ENCODE results near the gene SERPINA9. TPM values are rescaled to one million over a fixed set of nuclear protein-coding genes. Genes with fewer than 3 reads are reported as not detected.

The SERPINA9 gene
- total RNA-seq, 1 experiment from 2014 or later = not detected

GRCh38 chr14:94441531-94442205 is 34.3 kb downstream of the SERPINA9 start:
- H3K4me1 Mint-ChIP-seq (ENCODE audit: low read depth, unreplicated experiment) = no peaks in the 10 kb centered on the region
- H3K4me3 ChIP-seq (ENCODE audit: low read depth, low read length) = no peak overlapping the region
- no peak for DNase-seq
- H3K4me1 ChIP-seq = no peaks in the 10 kb centered on the region
- no peaks in the 10 kb centered on the region for H3K36me3 Mint-ChIP-seq (ENCODE audit: insufficient read depth, unreplicated experiment)
- no peak for TF ChIP-seq CTCF (IDR thresholded peaks at IDR 0.05; ENCODE audit: insufficient read depth in 1 of 2, low read depth in 1 of 2, low read length in 1 of 2, severe bottlenecking in 1 of 2, unreplicated experiment in 1 of 2)
- intact Hi-C loops (cut with micrococcal nuclease; ENCODE audit: unreplicated experiment) = no loop called here
- ChIA-PET POLR2A (no interaction called here), CTCF (interaction anchor here (0.6 kb wide), 1 partner anchor 13 kb away, joined by 3 read pairs; no protein-coding TSS in a partner anchor)
- no peak overlapping the region for H3K27ac Mint-ChIP-seq (ENCODE audit: unreplicated experiment)
- H3K27me3 Mint-ChIP-seq (ENCODE audit: insufficient read depth, unreplicated experiment) = peaks cover 3% of the 10 kb centered on the region
- no peaks in the 10 kb centered on the region for H3K9me3 ChIP-seq
- BruUV-seq (replicated peaks) = no TSS peak
- H3K4me3 Mint-ChIP-seq (ENCODE audit: unreplicated experiment) = no peak overlapping the region
- H3K27me3 ChIP-seq (replicated peaks; ENCODE audit: control insufficient read depth, insufficient read depth, low read length) = no peaks in the 10 kb centered on the region
- no peaks in the 10 kb centered on the region for H3K36me3 ChIP-seq (ENCODE audit: control insufficient read depth, insufficient read depth, low read length)
- no peaks in the 10 kb centered on the region for H3K9me3 Mint-ChIP-seq (ENCODE audit: unreplicated experiment)

DNA sequence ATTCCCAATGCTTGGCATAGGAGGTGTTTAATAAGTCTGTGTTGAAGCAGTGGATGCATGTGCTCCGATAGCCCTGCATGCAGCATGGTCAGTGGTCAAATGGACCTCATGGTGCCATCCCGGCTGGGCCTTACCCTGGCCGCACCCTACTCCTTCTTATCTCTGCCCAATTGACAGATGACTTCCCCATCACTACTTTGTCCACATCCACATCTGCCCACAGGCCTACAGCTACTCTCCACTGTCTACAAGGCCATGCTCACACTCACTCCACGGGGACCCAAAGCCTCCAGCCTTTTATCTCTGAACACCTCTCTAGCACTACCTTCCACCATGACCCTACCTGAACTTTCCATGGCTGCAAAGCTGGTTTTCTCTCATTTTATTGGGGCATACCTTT is 34.9 kb downstream of the SERPINA9 start:
- H3K27me3 Mint-ChIP-seq (ENCODE audit: insufficient read depth, unreplicated experiment) = peaks cover 3% of the 10 kb centered on the region
- peaks cover 3% of the 10 kb centered on the region for H3K9me3 Mint-ChIP-seq (ENCODE audit: unreplicated experiment)
- no peaks in the 10 kb centered on the region for H3K9me3 ChIP-seq
- H3K4me1 Mint-ChIP-seq (ENCODE audit: low read depth, unreplicated experiment) = no peaks in the 10 kb centered on the region
- no peaks in the 10 kb centered on the region for H3K27me3 ChIP-seq (replicated peaks; ENCODE audit: control insufficient read depth, insufficient read depth, low read length)
- no TSS peak for BruUV-seq (replicated peaks)
- no peak overlapping the region for H3K4me3 Mint-ChIP-seq (ENCODE audit: unreplicated experiment)
- CTCF ChIA-PET = interaction anchor here (0.6 kb wide), 1 partner anchor 13 kb away, joined by 3 read pairs; no protein-coding TSS in a partner anchor
- H3K27ac Mint-ChIP-seq (ENCODE audit: unreplicated experiment) = no peak overlapping the region
- no peaks in the 10 kb centered on the region for H3K4me1 ChIP-seq
- no peaks in the 10 kb centered on the region for H3K36me3 Mint-ChIP-seq (ENCODE audit: insufficient read depth, unreplicated experiment)
- intact Hi-C loops (cut with micrococcal nuclease; ENCODE audit: unreplicated experiment) = no loop called here
- no peaks in the 10 kb centered on the region for H3K36me3 ChIP-seq (ENCODE audit: control insufficient read depth, insufficient read depth, low read length)
- no peak overlapping the region for H3K4me3 ChIP-seq (ENCODE audit: low read depth, low read length)
- no peak for DNase-seq
- POLR2A ChIA-PET = no interaction called here
- TF ChIP-seq CTCF (IDR thresholded peaks at IDR 0.05; ENCODE audit: insufficient read depth in 1 of 2, low read depth in 1 of 2, low read length in 1 of 2, severe bottlenecking in 1 of 2, unreplicated experiment in 1 of 2) = no peak

GRCh38 chr14:94439453-94440057 is 36.4 kb downstream of the SERPINA9 start:
- BruUV-seq (replicated peaks) = no TSS peak
- peaks cover 3% of the 10 kb centered on the region for H3K27me3 Mint-ChIP-seq (ENCODE audit: insufficient read depth, unreplicated experiment)
- no peaks in the 10 kb centered on the region for H3K4me1 Mint-ChIP-seq (ENCODE audit: low read depth, unreplicated experiment)
- H3K36me3 ChIP-seq (ENCODE audit: control insufficient read depth, insufficient read depth, low read length) = no peaks in the 10 kb centered on the region
- H3K4me1 ChIP-seq = no peaks in the 10 kb centered on the region
- H3K36me3 Mint-ChIP-seq (ENCODE audit: insufficient read depth, unreplicated experiment) = no peaks in the 10 kb centered on the region
- H3K27me3 ChIP-seq (replicated peaks; ENCODE audit: control insufficient read depth, insufficient read depth, low read length) = no peaks in the 10 kb centered on the region
- peaks cover 11% of the 10 kb centered on the region for H3K9me3 Mint-ChIP-seq (ENCODE audit: unreplicated experiment)
- no peak for TF ChIP-seq CTCF (IDR thresholded peaks at IDR 0.05; ENCODE audit: insufficient read depth in 1 of 2, low read depth in 1 of 2, low read length in 1 of 2, severe bottlenecking in 1 of 2, unreplicated experiment in 1 of 2)
- no peak overlapping the region for H3K4me3 Mint-ChIP-seq (ENCODE audit: unreplicated experiment)
- ChIA-PET POLR2A (no interaction called here), CTCF (no interaction called here)
- intact Hi-C loops (cut with micrococcal nuclease; ENCODE audit: unreplicated experiment) = no loop called here
- H3K27ac Mint-ChIP-seq (ENCODE audit: unreplicated experiment) = no peak overlapping the region
- no peak overlapping the region for H3K4me3 ChIP-seq (ENCODE audit: low read depth, low read length)
- no peaks in the 10 kb centered on the region for H3K9me3 ChIP-seq
- DNase-seq = no peak
